ENCODE results near the gene ASPA. TPM values are rescaled to one million over a fixed set of nuclear protein-coding genes. Genes with fewer than 3 reads are reported as not detected.

Gene ASPA
- total and polyA plus RNA-seq, 10 of the 15 experiments (the other 5 are each of a cell fraction or from before 2014, with no cell fraction given), result 0.04 to 0.30 TPM; not detected in 8

DNA sequence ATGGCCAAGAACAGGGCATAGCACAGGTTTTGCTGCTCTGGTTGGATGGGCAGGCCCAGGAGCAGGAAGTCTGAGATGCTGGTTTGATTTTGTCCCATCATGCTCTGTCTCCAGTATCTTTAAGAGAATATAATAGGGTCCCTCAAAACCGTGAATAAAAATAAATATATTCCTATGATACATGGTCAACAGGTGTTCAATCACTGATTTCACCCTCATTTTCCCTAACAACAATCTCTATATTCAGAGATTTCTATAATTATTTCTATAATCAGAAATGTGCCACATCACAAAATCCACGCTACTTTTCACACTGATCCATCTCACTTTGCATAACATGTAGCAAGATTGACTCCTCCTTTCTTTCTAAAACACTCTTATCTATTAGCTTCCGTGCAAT, 42.1 kb upstream of the ASPA start, which contains the start of gene OR1E2 (continued):
- TF ChIP-seq ETV6 (conservative IDR thresholded peaks at IDR 0.05 in 1 of 2, IDR thresholded peaks at IDR 0.05 in 1 of 2; ENCODE audit: borderline replicate concordance in 1 of 2, low read depth in 1 of 2), result no peak
- TF ChIP-seq, protein P1, sequence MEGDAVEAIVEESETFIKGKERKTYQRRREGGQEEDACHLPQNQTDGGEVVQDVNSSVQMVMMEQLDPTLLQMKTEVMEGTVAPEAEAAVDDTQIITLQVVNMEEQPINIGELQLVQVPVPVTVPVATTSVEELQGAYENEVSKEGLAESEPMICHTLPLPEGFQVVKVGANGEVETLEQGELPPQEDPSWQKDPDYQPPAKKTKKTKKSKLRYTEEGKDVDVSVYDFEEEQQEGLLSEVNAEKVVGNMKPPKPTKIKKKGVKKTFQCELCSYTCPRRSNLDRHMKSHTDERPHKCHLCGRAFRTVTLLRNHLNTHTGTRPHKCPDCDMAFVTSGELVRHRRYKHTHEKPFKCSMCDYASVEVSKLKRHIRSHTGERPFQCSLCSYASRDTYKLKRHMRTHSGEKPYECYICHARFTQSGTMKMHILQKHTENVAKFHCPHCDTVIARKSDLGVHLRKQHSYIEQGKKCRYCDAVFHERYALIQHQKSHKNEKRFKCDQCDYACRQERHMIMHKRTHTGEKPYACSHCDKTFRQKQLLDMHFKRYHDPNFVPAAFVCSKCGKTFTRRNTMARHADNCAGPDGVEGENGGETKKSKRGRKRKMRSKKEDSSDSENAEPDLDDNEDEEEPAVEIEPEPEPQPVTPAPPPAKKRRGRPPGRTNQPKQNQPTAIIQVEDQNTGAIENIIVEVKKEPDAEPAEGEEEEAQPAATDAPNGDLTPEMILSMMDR (IDR thresholded peaks at IDR 0.05 in 2 of 3, conservative IDR thresholded peaks at IDR 0.05 in 1 of 3; ENCODE audit: control insufficient read depth in 2 of 3, extremely low read depth in 1 of 3, insufficient read depth in 1 of 3, low read depth in 3 of 3, low read length in 3 of 3), result no peak
- TF ChIP-seq LARP7 (IDR thresholded peaks at IDR 0.05), result no peak
- TF ChIP-seq RUNX3 (IDR thresholded peaks at IDR 0.05; ENCODE audit: low read length), result no peak
- no peak for TF ChIP-seq YY1 (IDR thresholded peaks at IDR 0.05; ENCODE audit: low read depth, low read length)
- TF ChIP-seq KAT2A (conservative IDR thresholded peaks at IDR 0.05; ENCODE audit: control insufficient read depth, low read depth, low read length), result no peak
- no peak for TF ChIP-seq SRF (IDR thresholded peaks at IDR 0.05; ENCODE audit: low read depth in 2 of 2, low read length in 2 of 2)
- TF ChIP-seq POLR2A (IDR thresholded peaks at IDR 0.05; ENCODE audit: low read depth, low read length), result no peak

DNA sequence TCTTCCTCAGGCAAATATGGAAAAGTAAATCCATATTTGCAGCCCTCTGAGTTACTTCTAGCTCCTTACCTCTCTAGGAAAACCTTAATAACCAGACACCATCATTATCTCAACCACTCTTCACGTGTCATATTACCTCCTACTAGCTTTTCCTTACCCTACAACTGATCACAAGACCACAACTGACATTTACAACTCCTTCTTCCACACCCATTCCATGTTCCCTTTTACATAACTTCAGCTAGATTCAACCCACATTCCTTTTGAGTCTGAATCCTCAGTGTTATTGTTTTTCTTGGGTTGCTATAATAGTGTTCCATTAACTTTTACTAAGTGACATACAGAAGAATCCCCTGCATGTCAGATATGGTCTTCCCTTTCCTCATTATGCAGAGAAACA, 37.4 kb upstream of the ASPA start:
- intact Hi-C loops (cut with micrococcal nuclease; ENCODE audit: unreplicated experiment) (no loop called here), in situ Hi-C loops (cut with MboI) (no loop called here)
- Histone ChIP-seq H4K20me1 (ENCODE audit: control insufficient read depth, insufficient read depth) (no peaks in the 10 kb centered on the region), H3K4me3 (no peak overlapping the region), H3K4me1 (ENCODE audit: control insufficient read depth, insufficient read depth, low read length) (no peaks in the 10 kb centered on the region), H3K9ac (ENCODE audit: control insufficient read depth, insufficient read depth, low read length) (no peak overlapping the region), H3K27me3 (replicated peaks in 1 of 2; ENCODE audit: control insufficient read depth in 2 of 2, insufficient read depth in 2 of 2, low read length in 1 of 2) (no peaks in the 10 kb centered on the region), H3K9me3 (replicated peaks; ENCODE audit: control insufficient read depth, insufficient read depth, low read length) (no peaks in the 10 kb centered on the region), H3K36me3 (ENCODE audit: control insufficient read depth in 2 of 2, insufficient read depth in 2 of 2, low read length in 1 of 2) (no peaks in the 10 kb centered on the region), H2AFZ (ENCODE audit: control insufficient read depth, low read depth, low read length) (no peak overlapping the region), H3K27ac (ENCODE audit: control insufficient read depth, insufficient read depth) (no peak overlapping the region), H3K79me2 (ENCODE audit: control insufficient read depth, insufficient read depth, low read length) (no peaks in the 10 kb centered on the region), H3K4me2 (ENCODE audit: control insufficient read depth, insufficient read depth) (no peak overlapping the region)
- SMC1A ChIA-PET (ENCODE audit: uncharacterized antibody, unreplicated experiment), result no interaction called here
- DNase-seq (ENCODE audit: low read depth, low spot score) (no peak), FAIRE-seq (no peak), ATAC-seq (no peak)
- BruUV-seq (replicated peaks), result no TSS peak
- RAD21 ChIA-PET (ENCODE audit: unreplicated experiment), result no interaction called here
- POLR2A ChIA-PET, result no interaction called here
- CTCF ChIA-PET, result interaction anchor here (1.6 kb wide), 1 partner anchor 10 kb away, joined by 3 read pairs; no protein-coding TSS in a partner anchor
- WGBS (ENCODE audit: insufficient coverage, insufficient replicate concordance, low lambda C conversion rate, missing lambda C conversion rate), result 0% methylated on average over 1 of the region's 1 CpG
- TF ChIP-seq MTA3 (IDR thresholded peaks at IDR 0.05; ENCODE audit: borderline replicate concordance, low read length) (no peak), RB1 (IDR thresholded peaks at IDR 0.05; ENCODE audit: borderline replicate concordance) (no peak), SMAD1 (IDR thresholded peaks at IDR 0.05; ENCODE audit: low read depth, partially characterized antibody) (no peak), IKZF1 (conservative IDR thresholded peaks at IDR 0.05) (no peak), RCOR1 (conservative IDR thresholded peaks at IDR 0.05; ENCODE audit: low read depth, low read length) (no peak), FOXK2 (IDR thresholded peaks at IDR 0.05) (no peak), TCF7 (IDR thresholded peaks at IDR 0.05; ENCODE audit: borderline replicate concordance) (no peak), ZSCAN29 (IDR thresholded peaks at IDR 0.05) (no peak), SP1 (IDR thresholded peaks at IDR 0.05; ENCODE audit: low read depth, low read length) (no peak)
- TF ChIP-seq, protein P2, sequence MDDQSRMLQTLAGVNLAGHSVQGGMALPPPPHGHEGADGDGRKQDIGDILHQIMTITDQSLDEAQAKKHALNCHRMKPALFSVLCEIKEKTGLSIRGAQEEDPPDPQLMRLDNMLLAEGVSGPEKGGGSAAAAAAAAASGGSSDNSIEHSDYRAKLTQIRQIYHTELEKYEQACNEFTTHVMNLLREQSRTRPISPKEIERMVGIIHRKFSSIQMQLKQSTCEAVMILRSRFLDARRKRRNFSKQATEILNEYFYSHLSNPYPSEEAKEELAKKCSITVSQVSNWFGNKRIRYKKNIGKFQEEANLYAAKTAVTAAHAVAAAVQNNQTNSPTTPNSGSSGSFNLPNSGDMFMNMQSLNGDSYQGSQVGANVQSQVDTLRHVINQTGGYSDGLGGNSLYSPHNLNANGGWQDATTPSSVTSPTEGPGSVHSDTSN (IDR thresholded peaks at IDR 0.05; ENCODE audit: insufficient replicate concordance, low read depth, low read length), result no peak
- TF ChIP-seq, protein P3, sequence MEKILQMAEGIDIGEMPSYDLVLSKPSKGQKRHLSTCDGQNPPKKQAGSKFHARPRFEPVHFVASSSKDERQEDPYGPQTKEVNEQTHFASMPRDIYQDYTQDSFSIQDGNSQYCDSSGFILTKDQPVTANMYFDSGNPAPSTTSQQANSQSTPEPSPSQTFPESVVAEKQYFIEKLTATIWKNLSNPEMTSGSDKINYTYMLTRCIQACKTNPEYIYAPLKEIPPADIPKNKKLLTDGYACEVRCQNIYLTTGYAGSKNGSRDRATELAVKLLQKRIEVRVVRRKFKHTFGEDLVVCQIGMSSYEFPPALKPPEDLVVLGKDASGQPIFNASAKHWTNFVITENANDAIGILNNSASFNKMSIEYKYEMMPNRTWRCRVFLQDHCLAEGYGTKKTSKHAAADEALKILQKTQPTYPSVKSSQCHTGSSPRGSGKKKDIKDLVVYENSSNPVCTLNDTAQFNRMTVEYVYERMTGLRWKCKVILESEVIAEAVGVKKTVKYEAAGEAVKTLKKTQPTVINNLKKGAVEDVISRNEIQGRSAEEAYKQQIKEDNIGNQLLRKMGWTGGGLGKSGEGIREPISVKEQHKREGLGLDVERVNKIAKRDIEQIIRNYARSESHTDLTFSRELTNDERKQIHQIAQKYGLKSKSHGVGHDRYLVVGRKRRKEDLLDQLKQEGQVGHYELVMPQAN (conservative IDR thresholded peaks at IDR 0.05), result no peak

Measured in GM12878 (cell line).